Mucosa of gallbladder (tissue), 1 donor: ENCODE data around the gene COBLL1. TPM values are rescaled to one million over a fixed set of nuclear protein-coding genes. Genes with fewer than 3 reads are reported as not detected.

Experiments used
- DNase-seq: peaks from one replicate; pipeline ENCODE4 v3.0.0-alpha.2; 2020; ENCODE audit warnings: low spot score
- total RNA-seq: library from RNA; stranded (reverse); gene quantifications from one replicate; pipeline ENCODE4 v1.2.1, GENCODE V29; 2021
- donor health status: DM: no; HTN: no; CAD: no.

The COBLL1 gene
- total RNA-seq, 1 donor from 2014 or later, result 52.9 TPM

- no peak for DNase-seq
These were observed 84.8 kb downstream of the COBLL1 start for GRCh38 chr2:164756773-164757172.

GRCh38 chr2:164755952-164756351 is 85.7 kb downstream of the COBLL1 start:
- DNase-seq, result no peak

GRCh38 chr2:164754157-164755093 is 87.2 kb downstream of the COBLL1 start:
- DNase-seq, result no peak

- DNase-seq, result no peak
These were observed 88.7 kb downstream of the COBLL1 start for GRCh38 chr2:164752956-164753355.

GRCh38 chr2:164747783-164748433 is 93.7 kb downstream of the COBLL1 start:
- DNase-seq, result no peak

- DNase-seq, result no peak
These were observed 94.5 kb downstream of the COBLL1 start for GRCh38 chr2:164747140-164747539.

- DNase-seq, result no peak
These were observed 94.9 kb downstream of the COBLL1 start for GRCh38 chr2:164746713-164747112.

GRCh38 chr2:164745012-164745797 is 96.4 kb downstream of the COBLL1 start:
- DNase-seq, result no peak

GRCh38 chr2:164742738-164743317 is 98.8 kb downstream of the COBLL1 start:
- no peak for DNase-seq

- DNase-seq, result no peak
These were observed 101.7 kb downstream of the COBLL1 start for GRCh38 chr2:164739966-164740365.

GRCh38 chr2:164737612-164738081 is 104.0 kb downstream of the COBLL1 start:
- DNase-seq, result peak; percentile 56

- DNase-seq, result no peak
These were observed 106.2 kb downstream of the COBLL1 start for GRCh38 chr2:164735309-164735919.

- DNase-seq, result no peak
These were observed 107.4 kb downstream of the COBLL1 start for GRCh38 chr2:164734196-164734595.

- DNase-seq, result no peak
These were observed 116.1 kb downstream of the COBLL1 start for GRCh38 chr2:164725542-164725941.

- no peak for DNase-seq
These were observed 118.8 kb downstream of the COBLL1 start for GRCh38 chr2:164722616-164723338.

- no peak for DNase-seq
These were observed 120.2 kb downstream of the COBLL1 start for GRCh38 chr2:164721430-164721829.

- no peak for DNase-seq
These were observed 121.4 kb downstream of the COBLL1 start for GRCh38 chr2:164719996-164720941.

GRCh38 chr2:164717000-164717803 is 124.4 kb downstream of the COBLL1 start:
- no peak for DNase-seq

- no peak for DNase-seq
These were observed 127.2 kb downstream of the COBLL1 start for GRCh38 chr2:164714471-164714870.
